ENCODE measurements around the gene TSPAN4.

DNA sequence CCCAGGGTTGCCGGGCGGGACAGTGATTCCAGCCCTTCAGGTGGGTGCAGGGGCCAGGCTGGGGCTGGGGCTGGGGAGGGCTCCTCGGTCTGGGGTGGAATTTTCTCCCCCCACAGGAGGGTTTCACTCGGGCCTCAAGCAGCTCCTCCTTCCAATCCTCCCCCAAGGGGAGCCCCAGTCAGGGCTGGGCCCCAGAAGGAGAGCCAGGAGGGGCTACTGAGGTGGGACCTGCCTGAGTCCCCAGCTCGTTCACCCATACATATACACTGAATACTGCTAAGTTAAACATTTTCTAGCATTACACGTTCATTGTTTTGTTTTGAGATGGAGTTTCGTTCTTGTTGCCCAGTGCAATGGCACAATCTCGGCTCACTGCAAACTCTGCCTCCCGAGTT is 16.4 kb upstream of the TSPAN4 start:
- TF ChIP-seq ZNF274 (IDR thresholded peaks at IDR 0.05; ENCODE audit: low read depth, low read length) (no peak), YY1 (IDR thresholded peaks at IDR 0.05; ENCODE audit: insufficient read depth, insufficient read length) (no peak)

All from NT2/D1 (cell line).